ENCODE data around the gene SPSB2.
A peak's percentile ranks its signal among the peaks of the same experiment; 100 is the strongest.

SPSB2 gene

GRCh38 chr12:6825398-6826124, 47.5 kb downstream of the SPSB2 start:
- H3K9me3 ChIP-seq (replicated peaks; ENCODE audit: insufficient read depth, low read length) = no peaks in the 10 kb centered on the region
- H4K20me1 ChIP-seq (ENCODE audit: insufficient read depth, low read length) = no peaks in the 10 kb centered on the region
- no peaks in the 10 kb centered on the region for H3F3A ChIP-seq (ENCODE audit: insufficient read depth, low read length)
- DNase-seq = peak; percentile 63
- H3K27ac ChIP-seq (ENCODE audit: low read length) = no peak overlapping the region
- H3K4me1 ChIP-seq (ENCODE audit: low read length) = peaks cover 4% of the 10 kb centered on the region; the same call in 1 of the 2 replicates
- TF ChIP-seq EZH2phosphoT487 (IDR thresholded peaks at IDR 0.05; ENCODE audit: low read length) (no peak), CTCF (IDR thresholded peaks at IDR 0.05; ENCODE audit: low read length) (peak; percentile 87), EZH2 (optimal IDR thresholded peaks at IDR 0.05; ENCODE audit: low read depth, low read length) (no peak)
- H3K9me2 ChIP-seq (replicated peaks; ENCODE audit: insufficient read depth, low read length) = no peaks in the 10 kb centered on the region
- H3K4me3 ChIP-seq (ENCODE audit: low read length) = no peak overlapping the region
- H2AFZ ChIP-seq (ENCODE audit: low read length) = no peak overlapping the region
- no peaks in the 10 kb centered on the region for H3K79me2 ChIP-seq (ENCODE audit: low read length)
- no peak overlapping the region for H3K9ac ChIP-seq (ENCODE audit: low read length)
- peaks cover 93% of the 10 kb centered on the region for H3K27me3 ChIP-seq (replicated peaks; ENCODE audit: insufficient read depth, low read length)
- H3K4me2 ChIP-seq (ENCODE audit: low read depth, low read length) = peak overlapping the region; percentile 13; the same call in 1 of the 2 replicates
- no peaks in the 10 kb centered on the region for H3K36me3 ChIP-seq (replicated peaks; ENCODE audit: insufficient read depth, low read length)

GRCh38 chr12:6824901-6825381, 48.2 kb downstream of the SPSB2 start:
- Histone ChIP-seq H3K4me2 (ENCODE audit: low read depth, low read length) (peak overlapping the region; percentile 13; the same call in 1 of the 2 replicates), H3K4me1 (ENCODE audit: low read length) (peaks cover 4% of the 10 kb centered on the region; the same call in 1 of the 2 replicates), H3K9me3 (replicated peaks; ENCODE audit: insufficient read depth, low read length) (no peaks in the 10 kb centered on the region), H3K27ac (ENCODE audit: low read length) (no peak overlapping the region), H3K36me3 (replicated peaks; ENCODE audit: insufficient read depth, low read length) (no peaks in the 10 kb centered on the region), H3K27me3 (replicated peaks; ENCODE audit: insufficient read depth, low read length) (peaks cover 93% of the 10 kb centered on the region), H3K9ac (ENCODE audit: low read length) (no peak overlapping the region), H3K79me2 (ENCODE audit: low read length) (no peaks in the 10 kb centered on the region), H3F3A (ENCODE audit: insufficient read depth, low read length) (no peaks in the 10 kb centered on the region), H3K9me2 (replicated peaks; ENCODE audit: insufficient read depth, low read length) (no peaks in the 10 kb centered on the region), H2AFZ (ENCODE audit: low read length) (no peak overlapping the region), H4K20me1 (ENCODE audit: insufficient read depth, low read length) (no peaks in the 10 kb centered on the region), H3K4me3 (ENCODE audit: low read length) (no peak overlapping the region)
- no peak for DNase-seq
- no peak; the same call in 1 of the 2 replicates for TF ChIP-seq EZH2phosphoT487 (IDR thresholded peaks at IDR 0.05; ENCODE audit: low read length)
- TF ChIP-seq CTCF (IDR thresholded peaks at IDR 0.05; ENCODE audit: low read length) = no peak
- TF ChIP-seq EZH2 (optimal IDR thresholded peaks at IDR 0.05; ENCODE audit: low read depth, low read length) = no peak

- Histone ChIP-seq H3K4me2 (ENCODE audit: low read depth, low read length) (no peak overlapping the region), H3K27me3 (replicated peaks; ENCODE audit: insufficient read depth, low read length) (peaks cover 93% of the 10 kb centered on the region), H4K20me1 (ENCODE audit: insufficient read depth, low read length) (no peaks in the 10 kb centered on the region), H3K4me3 (ENCODE audit: low read length) (no peak overlapping the region), H3K4me1 (ENCODE audit: low read length) (peaks cover 4% of the 10 kb centered on the region; the same call in 1 of the 2 replicates), H3K9me2 (replicated peaks; ENCODE audit: insufficient read depth, low read length) (no peaks in the 10 kb centered on the region), H3K9me3 (replicated peaks; ENCODE audit: insufficient read depth, low read length) (no peaks in the 10 kb centered on the region), H2AFZ (ENCODE audit: low read length) (no peak overlapping the region), H3K36me3 (replicated peaks; ENCODE audit: insufficient read depth, low read length) (no peaks in the 10 kb centered on the region), H3K79me2 (ENCODE audit: low read length) (no peaks in the 10 kb centered on the region), H3K27ac (ENCODE audit: low read length) (no peak overlapping the region), H3K9ac (ENCODE audit: low read length) (no peak overlapping the region), H3F3A (ENCODE audit: insufficient read depth, low read length) (no peaks in the 10 kb centered on the region)
- no peak for DNase-seq
- TF ChIP-seq EZH2 (optimal IDR thresholded peaks at IDR 0.05; ENCODE audit: low read depth, low read length) = no peak
- no peak for TF ChIP-seq CTCF (IDR thresholded peaks at IDR 0.05; ENCODE audit: low read length)
- no peak for TF ChIP-seq EZH2phosphoT487 (IDR thresholded peaks at IDR 0.05; ENCODE audit: low read length)
Observed at GRCh38 chr12:6824085-6824775, 48.9 kb downstream of the SPSB2 start.
